Rectal smooth muscle tissue (tissue), 1 donor: ENCODE data around the gene C12orf60.

Experiments used
- H3K27ac ChIP-seq: one replicate; pipeline ENCODE4 v1.7.0; 2013; ENCODE audit warnings: low read depth, low read length, inconsistent platforms
- H3K27me3 ChIP-seq: one replicate; pipeline ENCODE4 v1.7.0; 2013; ENCODE audit warnings: low read length; ENCODE audit not compliant: control insufficient read depth, insufficient read depth
- H3K36me3 ChIP-seq: one replicate; pipeline ENCODE4 v1.7.0; 2013; ENCODE audit warnings: low read length; ENCODE audit not compliant: control insufficient read depth, insufficient read depth
- H3K4me1 ChIP-seq: one replicate; pipeline ENCODE4 v1.7.0; 2013; ENCODE audit warnings: low read length; ENCODE audit not compliant: control insufficient read depth, insufficient read depth
- H3K4me3 ChIP-seq: one replicate; pipeline ENCODE4 v1.7.0; 2013; ENCODE audit warnings: low read length
- H3K9ac ChIP-seq: one replicate; pipeline ENCODE4 v1.7.0; 2013; ENCODE audit warnings: low read length

The C12orf60 gene

GRCh38 chr12:14827043-14827442 lies 23.6 kb downstream of the C12orf60 start:
- Histone ChIP-seq H3K27ac (no peak overlapping the region), H3K9ac (no peak overlapping the region), H3K27me3 (no peaks in the 10 kb centered on the region), H3K4me3 (no peak overlapping the region), H3K36me3 (no peaks in the 10 kb centered on the region), H3K4me1 (no peaks in the 10 kb centered on the region)

GRCh38 chr12:14828892-14829291 lies 25.4 kb downstream of the C12orf60 start:
- H3K27ac ChIP-seq, result no peak overlapping the region
- H3K4me1 ChIP-seq, result no peaks in the 10 kb centered on the region
- H3K27me3 ChIP-seq, result no peaks in the 10 kb centered on the region
- H3K4me3 ChIP-seq, result no peak overlapping the region
- H3K9ac ChIP-seq, result no peak overlapping the region
- no peaks in the 10 kb centered on the region for H3K36me3 ChIP-seq

DNA sequence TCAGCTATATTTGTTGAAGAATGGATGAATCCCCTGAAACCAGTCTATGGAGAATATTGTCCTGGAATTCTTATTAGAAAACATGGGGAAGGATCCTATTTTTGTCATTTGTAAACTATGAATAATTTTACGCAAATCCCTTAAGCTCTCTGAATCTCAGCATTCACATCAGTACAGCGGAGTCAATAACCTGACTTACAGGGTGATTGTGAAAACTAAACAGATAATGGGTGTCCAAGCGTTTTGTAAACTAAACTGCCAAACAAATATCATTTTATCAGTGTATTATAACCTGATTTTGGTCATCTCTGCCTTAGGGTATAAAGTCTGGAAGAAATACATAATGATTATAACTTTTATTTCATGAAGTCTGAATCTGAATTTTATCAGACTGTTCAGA lies 29.9 kb downstream of the C12orf60 start:
- Histone ChIP-seq H3K4me3 (no peak overlapping the region), H3K27me3 (no peaks in the 10 kb centered on the region), H3K36me3 (no peaks in the 10 kb centered on the region), H3K27ac (no peak overlapping the region), H3K4me1 (peaks cover 2% of the 10 kb centered on the region), H3K9ac (no peak overlapping the region)

DNA sequence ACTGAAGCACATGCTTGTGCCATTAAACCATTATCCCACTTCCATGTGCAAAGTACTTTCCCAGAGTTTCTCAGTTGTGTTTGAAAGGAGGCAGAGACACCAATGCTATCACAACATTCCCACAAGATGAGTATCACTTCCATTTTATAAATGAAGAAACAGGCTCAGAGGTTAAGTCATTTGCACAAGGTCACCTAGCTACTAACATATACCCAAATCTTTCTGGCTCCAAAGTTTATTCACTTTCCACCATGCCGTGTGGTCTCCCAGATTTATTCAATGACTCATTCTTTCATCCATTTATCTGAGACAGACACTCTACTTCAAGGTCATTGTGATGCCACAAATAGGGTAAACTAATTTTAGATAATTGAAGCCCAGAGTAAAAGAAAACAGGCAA lies 30.5 kb downstream of the C12orf60 start:
- Histone ChIP-seq H3K36me3 (no peaks in the 10 kb centered on the region), H3K27ac (no peak overlapping the region), H3K27me3 (no peaks in the 10 kb centered on the region), H3K9ac (no peak overlapping the region), H3K4me3 (no peak overlapping the region), H3K4me1 (peaks cover 2% of the 10 kb centered on the region)

DNA sequence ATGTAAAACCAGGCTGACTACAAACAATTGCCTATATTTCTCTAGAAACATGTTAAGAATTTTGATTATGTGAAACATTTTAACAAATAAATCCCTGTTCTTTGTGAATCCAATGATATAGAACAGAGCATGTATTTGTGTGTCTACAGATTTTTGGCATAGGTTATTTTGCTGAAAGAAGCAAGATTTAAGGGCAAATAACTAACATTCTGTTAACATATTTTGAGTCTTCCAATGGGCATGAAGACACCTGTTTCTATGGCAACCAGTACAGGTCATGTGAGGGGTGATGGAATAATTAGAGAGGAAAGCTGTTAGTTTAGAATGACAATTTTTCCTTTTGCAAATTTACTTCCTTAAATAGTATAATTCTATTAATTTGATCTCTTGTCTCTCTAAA lies 31.0 kb downstream of the C12orf60 start:
- H3K27me3 ChIP-seq, result no peaks in the 10 kb centered on the region
- peaks cover 2% of the 10 kb centered on the region for H3K4me1 ChIP-seq
- H3K27ac ChIP-seq, result no peak overlapping the region
- no peak overlapping the region for H3K4me3 ChIP-seq
- H3K36me3 ChIP-seq, result no peaks in the 10 kb centered on the region
- H3K9ac ChIP-seq, result no peak overlapping the region

GRCh38 chr12:14836336-14837210 lies 33.1 kb downstream of the C12orf60 start:
- H3K27me3 ChIP-seq, result no peaks in the 10 kb centered on the region
- H3K36me3 ChIP-seq, result no peaks in the 10 kb centered on the region
- peaks cover 3% of the 10 kb centered on the region for H3K4me1 ChIP-seq
- no peak overlapping the region for H3K4me3 ChIP-seq
- H3K27ac ChIP-seq, result no peak overlapping the region
- no peak overlapping the region for H3K9ac ChIP-seq

GRCh38 chr12:14839262-14839661 lies 35.8 kb downstream of the C12orf60 start:
- Histone ChIP-seq H3K4me1 (peaks cover 6% of the 10 kb centered on the region), H3K27ac (no peak overlapping the region), H3K36me3 (no peaks in the 10 kb centered on the region), H3K27me3 (no peaks in the 10 kb centered on the region), H3K9ac (no peak overlapping the region), H3K4me3 (no peak overlapping the region)

- Histone ChIP-seq H3K9ac (no peak overlapping the region), H3K27ac (no peak overlapping the region), H3K36me3 (no peaks in the 10 kb centered on the region), H3K27me3 (no peaks in the 10 kb centered on the region), H3K4me3 (no peak overlapping the region), H3K4me1 (peaks cover 4% of the 10 kb centered on the region)
These were observed 37.1 kb downstream of the C12orf60 start for GRCh38 chr12:14840616-14841015.

GRCh38 chr12:14841761-14842160 lies 38.3 kb downstream of the C12orf60 start:
- Histone ChIP-seq H3K27me3 (no peaks in the 10 kb centered on the region), H3K4me3 (no peak overlapping the region), H3K4me1 (peaks cover 6% of the 10 kb centered on the region), H3K36me3 (no peaks in the 10 kb centered on the region), H3K9ac (no peak overlapping the region), H3K27ac (no peak overlapping the region)

- Histone ChIP-seq H3K4me1 (peaks cover 6% of the 10 kb centered on the region), H3K9ac (no peak overlapping the region), H3K27ac (no peak overlapping the region), H3K36me3 (no peaks in the 10 kb centered on the region), H3K27me3 (no peaks in the 10 kb centered on the region), H3K4me3 (no peak overlapping the region)
These were observed 38.8 kb downstream of the C12orf60 start for GRCh38 chr12:14842315-14842714.

GRCh38 chr12:14843425-14843887 lies 40.0 kb downstream of the C12orf60 start, which contains the start of gene ART4:
Gene ART4 (minus strand): TSS chr12:14843526. CDS start chr12:14843113, 413 bp downstream.
- Histone ChIP-seq H3K9ac (no peak within 1 kb of the TSS), H3K27ac (no peak within 1 kb of the TSS), H3K27me3 (no peaks in the 10 kb centered on the region), H3K4me1 (peaks cover 6% of the 10 kb centered on the region), H3K36me3 (no peaks in the 10 kb centered on the region), H3K4me3 (no peak within 1 kb of the TSS)

DNA sequence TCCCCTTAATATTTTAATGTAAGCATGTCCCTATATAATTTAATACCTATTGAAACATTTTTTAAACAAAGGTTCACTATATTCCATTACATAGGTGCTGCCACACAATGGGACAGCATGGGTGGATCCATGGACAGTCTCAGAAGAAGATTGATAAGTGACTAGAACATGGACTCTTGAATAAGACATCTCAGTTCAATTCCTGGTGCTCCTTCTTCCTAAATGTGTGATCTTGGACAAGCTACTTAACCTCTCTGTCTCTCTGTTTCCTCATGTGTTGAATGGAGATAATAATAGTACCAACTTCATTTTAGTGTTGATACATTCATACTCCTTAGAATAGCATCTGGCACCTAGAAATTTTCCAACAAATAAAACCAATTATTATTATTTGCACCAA lies 40.9 kb downstream of the C12orf60 start:
- Histone ChIP-seq H3K9ac (no peak overlapping the region), H3K4me3 (no peak overlapping the region), H3K4me1 (peaks cover 6% of the 10 kb centered on the region), H3K36me3 (no peaks in the 10 kb centered on the region), H3K27ac (no peak overlapping the region), H3K27me3 (no peaks in the 10 kb centered on the region)

GRCh38 chr12:14845350-14845750 lies 41.9 kb downstream of the C12orf60 start:
- Histone ChIP-seq H3K36me3 (no peaks in the 10 kb centered on the region), H3K27me3 (no peaks in the 10 kb centered on the region), H3K9ac (no peak overlapping the region), H3K4me3 (no peak overlapping the region), H3K4me1 (peaks cover 6% of the 10 kb centered on the region), H3K27ac (no peak overlapping the region)
